GM20431 (cell line): ENCODE data around the gene MICAL2.
"Not testable (repeated sequence)": the region's sequence is repeated elsewhere in the genome, so short reads cannot be mapped to it uniquely, and the experiment has no call there.

Experiments used
- in situ Hi-C: fragments of 300-500 bp; cut with MseI, MboI; formaldehyde crosslinking; loops from one replicate; pipeline ENCODE4 v1.15.0; 2020; ENCODE audit warnings: low sequenced_read_pairs; ENCODE audit not compliant: unreplicated experiment

The MICAL2 gene

GRCh38 chr11:12130180-12130980, 20.0 kb downstream of the MICAL2 start:
- in situ Hi-C loops = no loop called here

GRCh38 chr11:12131943-12132789, 21.8 kb downstream of the MICAL2 start:
- in situ Hi-C loops = no loop called here

GRCh38 chr11:12132790-12133145, 22.4 kb downstream of the MICAL2 start:
- in situ Hi-C loops = no loop called here

- in situ Hi-C loops = no loop called here
These were observed 23.3 kb downstream of the MICAL2 start for GRCh38 chr11:12133547-12134235.

- in situ Hi-C loops = no loop called here
These were observed 23.8 kb downstream of the MICAL2 start for GRCh38 chr11:12134236-12134585.

GRCh38 chr11:12135185-12135584, 24.8 kb downstream of the MICAL2 start:
- in situ Hi-C loops = no loop called here

- in situ Hi-C loops = no loop called here
These were observed 26.8 kb downstream of the MICAL2 start for GRCh38 chr11:12137005-12137690.

- in situ Hi-C loops = no loop called here
These were observed 27.7 kb downstream of the MICAL2 start for GRCh38 chr11:12137938-12138731.

GRCh38 chr11:12139144-12139881, 28.9 kb downstream of the MICAL2 start:
- in situ Hi-C loops = no loop called here

- in situ Hi-C loops = no loop called here
These were observed 29.9 kb downstream of the MICAL2 start for GRCh38 chr11:12140186-12140793.

- in situ Hi-C loops = no loop called here
These were observed 30.9 kb downstream of the MICAL2 start for GRCh38 chr11:12141283-12141682.

- in situ Hi-C loops = no loop called here
These were observed 31.8 kb downstream of the MICAL2 start for GRCh38 chr11:12142176-12142575.

GRCh38 chr11:12142909-12143308, 32.5 kb downstream of the MICAL2 start:
- in situ Hi-C loops = no loop called here

GRCh38 chr11:12143461-12144258, 33.3 kb downstream of the MICAL2 start:
- in situ Hi-C loops = no loop called here

GRCh38 chr11:12144330-12145174, 34.2 kb downstream of the MICAL2 start:
- in situ Hi-C loops = no loop called here

- in situ Hi-C loops = not testable (repeated sequence)
These were observed 36.3 kb downstream of the MICAL2 start for GRCh38 chr11:12146678-12147077.

- in situ Hi-C loops = no loop called here
These were observed 37.4 kb downstream of the MICAL2 start for GRCh38 chr11:12147827-12148226.
